GM19395 (cell line): ENCODE data around the gene PIWIL1.

Source experiments
- ATAC-seq: cut with Tn5 transposase; IDR thresholded peaks from one replicate; pipeline ENCODE4 v1.9.1; 2021; ENCODE audit warnings: mild to moderate bottlenecking, moderate library complexity; ENCODE audit not compliant: unreplicated experiment

PIWIL1 gene

DNA sequence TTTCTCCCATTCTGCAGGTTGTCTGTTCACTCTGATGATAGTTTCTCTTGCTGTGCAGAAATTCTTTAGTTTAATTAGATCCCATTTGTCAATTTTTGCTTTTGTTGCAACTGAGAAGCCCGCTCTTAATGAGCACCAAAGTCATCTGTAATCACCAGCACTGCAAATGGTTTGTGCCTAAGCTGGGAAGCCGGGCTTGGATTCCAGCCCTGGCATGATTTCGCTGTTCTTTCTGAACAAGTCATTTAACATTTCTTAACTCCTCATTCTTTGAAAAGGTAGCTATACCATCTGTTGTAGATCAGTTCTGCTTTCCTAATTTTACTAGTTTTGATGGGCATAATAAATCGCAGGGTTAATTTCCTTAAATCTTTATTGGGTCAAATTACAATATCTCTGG lies 32.1 kb downstream of the PIWIL1 start:
- no peak for ATAC-seq

DNA sequence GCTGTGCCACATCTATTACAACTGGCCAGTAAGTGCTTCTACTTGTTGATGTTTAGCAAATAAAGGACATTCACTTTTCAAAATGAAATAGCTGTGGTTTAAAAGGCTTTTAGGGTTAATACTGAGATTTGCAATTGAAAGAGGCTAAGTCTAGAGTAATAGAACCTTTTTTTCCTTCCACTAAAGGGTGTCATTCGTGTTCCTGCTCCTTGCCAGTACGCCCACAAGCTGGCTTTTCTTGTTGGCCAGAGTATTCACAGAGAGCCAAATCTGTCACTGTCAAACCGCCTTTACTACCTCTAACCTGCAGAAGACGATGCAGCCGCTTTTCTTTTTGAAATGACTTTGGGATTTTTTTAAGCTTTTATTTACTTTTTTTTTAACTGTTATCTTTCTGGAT lies 33.6 kb downstream of the PIWIL1 start:
- no peak for ATAC-seq

DNA sequence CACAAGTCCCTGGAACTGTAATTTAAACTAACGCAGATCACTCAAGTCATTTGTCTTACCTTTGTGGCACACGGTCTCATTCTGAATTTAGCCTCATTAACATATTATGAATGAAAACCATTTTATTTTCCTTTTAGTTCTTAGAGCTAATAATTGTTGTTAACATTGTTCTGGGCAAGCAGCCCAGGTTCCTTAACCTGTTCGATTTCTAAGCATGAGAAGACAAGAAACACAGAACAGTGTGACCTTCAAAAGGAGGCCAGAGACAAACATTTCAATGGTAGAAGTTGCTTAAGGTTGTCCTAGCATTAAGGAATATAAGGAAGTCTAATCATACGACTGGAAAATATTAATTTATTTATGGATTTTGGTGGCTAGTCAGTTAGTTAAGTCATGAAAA lies 35.2 kb downstream of the PIWIL1 start:
- ATAC-seq: no peak

DNA sequence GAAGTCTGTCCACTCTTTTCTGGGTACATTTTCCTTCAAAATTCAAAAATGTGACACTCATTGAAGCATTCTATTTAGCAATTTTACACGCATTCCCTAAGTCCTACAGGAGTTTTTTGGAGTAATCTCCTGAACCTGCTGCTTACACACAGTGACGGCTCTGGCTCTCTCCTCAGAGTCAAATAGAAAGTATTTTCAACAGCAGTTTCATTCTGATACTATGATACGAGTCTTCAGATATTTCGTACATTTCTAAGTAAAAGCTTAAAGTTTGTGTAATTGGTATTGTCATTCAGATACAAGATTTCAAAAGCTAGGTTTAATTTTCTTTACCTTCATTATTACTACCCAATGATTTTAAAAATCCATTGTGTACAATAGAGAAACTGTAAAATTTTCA lies 36.4 kb downstream of the PIWIL1 start:
- ATAC-seq: no peak

DNA sequence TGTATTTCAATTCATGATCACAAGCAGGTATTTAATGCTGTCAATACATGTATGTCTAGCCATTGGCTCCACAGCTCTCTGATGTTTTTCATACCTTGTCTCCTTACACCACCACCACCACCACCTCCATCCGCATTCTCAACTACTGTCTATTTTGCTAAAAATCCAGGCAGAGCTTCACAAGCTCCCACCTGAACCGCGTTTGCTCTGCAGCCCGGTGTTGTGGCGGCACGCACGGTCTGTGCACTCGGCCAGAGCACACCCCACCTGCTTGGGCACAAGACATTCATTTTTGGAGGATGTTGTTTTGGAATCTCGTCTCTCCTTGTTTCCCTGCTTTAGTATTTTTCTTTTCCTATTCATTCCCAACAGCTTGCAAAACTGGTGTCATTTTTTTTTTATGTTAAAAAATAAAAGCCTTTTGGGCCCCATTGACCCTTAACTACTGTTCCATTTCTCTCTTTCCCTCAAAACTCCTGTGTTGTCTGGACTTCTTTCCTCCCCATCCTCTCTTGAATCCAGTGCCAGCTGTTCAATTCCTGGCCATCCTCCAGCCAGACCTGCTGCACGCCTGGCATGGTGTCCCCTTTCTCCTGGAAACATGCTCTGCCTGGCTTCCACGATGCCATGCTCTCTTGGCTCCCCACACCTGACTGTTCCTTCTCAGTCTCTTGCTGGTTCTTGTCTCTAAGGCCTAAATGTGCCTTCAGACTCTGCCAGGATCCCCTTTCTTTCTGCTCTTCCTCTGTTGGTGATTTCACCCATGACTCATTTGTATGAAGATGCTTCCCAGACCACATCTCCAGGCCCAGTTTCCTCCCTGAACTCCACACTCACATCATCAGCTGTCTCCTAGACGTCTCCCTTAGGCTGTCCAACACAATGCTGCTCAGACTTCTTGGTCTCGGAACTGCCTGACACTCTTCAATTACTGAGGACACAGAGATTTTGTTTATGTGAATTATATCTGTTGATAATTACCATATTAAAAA lies 37.9 kb downstream of the PIWIL1 start:
- ATAC-seq: no peak

DNA sequence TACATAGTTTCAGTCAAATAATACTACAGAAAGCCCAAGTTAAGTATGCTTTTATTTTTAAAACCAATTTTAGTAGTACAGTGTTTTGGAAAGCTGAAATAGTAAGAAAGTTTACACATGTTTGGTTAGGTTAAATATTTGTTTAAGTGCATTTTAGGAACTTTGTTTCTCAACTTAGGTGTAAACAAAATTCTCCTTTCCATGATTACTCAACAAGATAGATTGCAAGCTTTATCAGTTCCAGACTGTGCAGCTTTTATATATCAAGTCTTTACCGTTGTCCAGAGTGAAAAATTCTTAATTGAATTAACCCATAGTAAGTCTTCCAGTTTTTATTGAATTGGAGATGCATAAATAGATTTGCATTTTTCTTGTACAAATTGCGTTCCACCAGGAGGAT lies 45.1 kb downstream of the PIWIL1 start:
- no peak for ATAC-seq

DNA sequence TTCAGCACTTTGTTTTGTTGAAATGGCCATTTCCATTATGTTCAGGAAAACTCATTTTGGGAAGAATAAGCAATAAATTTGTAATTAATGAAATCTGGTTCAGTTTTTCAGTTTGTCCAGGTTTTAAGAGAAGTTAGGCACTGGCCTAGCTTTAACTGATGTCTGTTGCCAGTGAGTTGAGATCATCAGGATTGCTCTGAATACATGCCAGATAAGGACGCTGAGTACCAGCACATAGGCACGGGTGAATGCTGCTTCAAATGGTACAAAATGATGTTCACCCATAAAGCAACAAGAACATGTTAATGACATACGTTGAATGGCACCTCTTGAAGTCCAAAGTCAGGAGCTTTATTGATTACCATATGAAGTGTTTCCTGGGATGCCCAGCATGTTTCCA lies 46.5 kb downstream of the PIWIL1 start:
- ATAC-seq: no peak

DNA sequence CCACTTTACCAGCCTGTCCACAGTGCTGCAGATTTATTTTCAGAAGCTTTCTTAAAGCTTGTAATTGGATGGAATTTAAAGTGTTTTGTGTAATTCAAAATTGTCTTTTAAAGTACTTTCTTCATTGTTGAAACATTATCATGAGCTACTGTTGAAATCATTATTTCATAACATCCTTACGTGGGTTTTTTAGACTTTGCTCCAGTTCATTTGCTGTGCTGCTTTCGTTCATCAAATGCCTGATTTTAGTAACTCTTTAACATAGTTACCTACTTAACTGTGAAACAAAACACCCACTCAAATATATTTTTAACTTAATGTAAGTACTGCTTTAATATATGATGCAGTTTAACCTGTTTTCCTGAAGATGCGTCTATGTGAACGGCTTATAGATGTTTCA lies 47.5 kb downstream of the PIWIL1 start:
- ATAC-seq: no peak

DNA sequence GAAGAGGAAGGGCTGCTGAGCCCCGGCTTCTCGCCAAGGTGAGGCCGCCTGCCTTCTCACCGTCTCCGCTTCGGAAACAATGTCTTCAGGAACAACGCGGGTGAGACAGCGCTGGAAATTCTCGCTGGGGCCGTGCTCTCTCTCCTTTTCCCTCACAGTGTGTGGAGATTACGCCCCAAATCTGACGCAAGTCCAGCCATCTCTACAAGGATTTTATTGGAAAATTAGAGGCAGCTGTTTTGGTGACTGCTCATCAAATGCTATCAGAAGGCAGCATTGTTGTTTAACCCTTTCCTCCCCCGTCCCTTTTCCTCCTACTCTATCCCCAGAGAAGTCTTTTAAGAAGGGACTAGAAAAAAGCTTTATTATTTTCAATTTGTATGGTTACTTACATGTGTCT lies 53.5 kb downstream of the PIWIL1 start:
- no peak for ATAC-seq

DNA sequence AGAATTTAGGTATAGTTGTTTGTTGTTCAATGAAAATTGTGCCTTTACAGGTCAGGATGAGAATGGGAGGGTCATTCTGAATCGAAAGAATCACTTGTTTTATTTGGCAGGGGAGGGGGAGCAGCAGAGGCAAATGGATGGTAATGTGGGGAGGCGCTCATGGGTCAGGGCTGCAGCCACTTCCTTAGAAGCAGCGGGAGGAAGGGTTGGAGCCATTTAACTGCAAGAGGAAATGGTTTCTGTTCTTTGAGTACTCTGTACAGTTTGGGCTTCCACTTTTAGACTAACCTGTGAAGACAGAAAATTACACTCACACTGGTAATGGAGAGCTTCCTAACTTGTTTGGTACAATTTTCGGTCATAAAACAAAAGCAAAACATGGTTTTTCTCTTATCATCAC lies 57.2 kb downstream of the PIWIL1 start:
- no peak for ATAC-seq

DNA sequence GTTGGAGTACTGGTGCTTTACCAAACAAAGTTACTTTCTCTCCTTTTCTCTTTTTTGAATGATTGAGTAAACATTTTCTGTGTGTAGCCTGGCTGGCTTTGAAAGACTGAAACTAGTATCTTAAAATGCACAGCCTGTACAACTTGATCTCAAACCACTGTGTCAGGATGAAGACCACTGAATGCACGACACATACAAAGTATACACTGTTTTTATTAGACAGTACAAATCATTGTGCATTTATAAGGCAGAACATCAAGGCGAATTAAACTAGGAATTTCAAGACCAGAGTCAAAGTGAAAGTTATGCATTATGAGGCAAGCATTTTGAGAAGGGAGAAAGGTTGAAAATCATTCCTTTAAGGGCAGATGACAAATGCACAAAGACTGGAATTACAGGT lies 59.0 kb downstream of the PIWIL1 start:
- ATAC-seq: no peak

DNA sequence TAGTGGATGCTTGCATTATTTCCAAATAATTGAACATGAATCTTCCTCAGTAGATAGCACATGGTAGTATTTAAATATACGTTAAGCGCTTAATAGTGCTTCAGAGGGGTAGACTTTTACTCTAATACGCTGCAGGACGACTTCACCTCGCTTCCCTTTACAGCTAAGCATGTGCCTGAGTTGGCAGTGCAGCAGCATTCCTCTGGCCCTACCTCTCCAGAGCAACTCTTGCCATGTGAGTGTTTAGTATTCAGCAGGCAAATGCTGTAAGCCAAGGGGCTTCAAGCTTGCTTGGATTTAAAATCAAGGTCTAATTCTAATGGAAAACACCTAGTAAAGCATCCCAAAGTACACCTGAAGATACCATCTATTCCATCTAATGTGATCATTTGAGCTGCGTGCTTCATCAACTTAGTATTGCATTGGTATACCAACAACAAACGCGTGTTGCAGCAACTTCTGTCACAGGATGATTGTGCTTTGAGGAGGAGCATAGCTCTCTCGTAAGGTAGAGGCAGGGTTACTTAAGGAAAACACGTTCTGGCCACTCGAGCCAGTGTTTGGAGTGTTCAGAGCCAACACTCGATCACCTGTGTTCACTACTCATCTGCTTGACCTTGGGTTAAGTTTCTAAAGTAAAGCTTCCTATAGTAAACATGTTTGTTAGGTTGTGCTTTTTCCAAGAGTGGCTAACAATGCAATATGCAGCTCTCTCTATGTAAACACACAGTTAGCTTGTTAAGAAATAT lies 60.6 kb downstream of the PIWIL1 start:
- no peak for ATAC-seq

DNA sequence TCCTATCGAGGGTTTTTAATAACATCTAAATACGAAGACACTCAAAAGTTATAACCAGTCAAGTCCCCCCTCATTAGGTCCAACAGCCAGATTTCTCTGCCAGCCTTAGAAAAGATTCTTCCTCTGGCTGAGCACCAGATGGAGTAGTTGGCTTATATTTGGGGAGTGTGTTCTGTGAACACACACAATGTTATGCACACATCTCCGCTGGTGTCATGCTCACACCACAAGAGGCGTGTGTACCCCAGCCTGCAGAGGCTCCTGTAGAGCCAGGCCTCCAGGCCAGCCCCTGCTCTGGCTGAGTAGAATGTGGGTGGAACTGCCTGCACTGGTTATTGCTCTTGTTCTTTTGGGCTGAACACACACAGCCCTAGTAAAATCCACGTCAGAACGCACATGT lies 64.0 kb downstream of the PIWIL1 start:
- no peak for ATAC-seq

DNA sequence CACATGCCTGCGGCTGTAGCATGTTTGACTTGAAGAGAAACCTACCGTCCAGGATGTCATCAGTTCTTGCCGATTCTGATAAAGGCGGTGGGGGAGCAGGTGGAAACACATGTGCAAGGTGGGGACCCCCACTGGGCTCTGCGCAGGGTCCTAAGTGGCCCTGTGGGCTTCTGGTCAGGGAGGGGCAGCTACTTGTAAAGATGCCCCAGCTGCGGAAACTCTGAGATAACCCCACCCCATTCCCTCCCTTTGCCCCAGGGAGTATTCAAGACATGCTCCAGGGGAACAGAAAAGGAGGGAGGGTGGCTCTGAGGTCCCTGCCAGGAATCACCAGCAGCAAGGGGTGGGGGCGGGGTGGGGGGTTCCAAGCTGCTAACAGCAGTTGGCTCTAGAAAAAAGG lies 67.6 kb downstream of the PIWIL1 start:
- ATAC-seq: no peak

DNA sequence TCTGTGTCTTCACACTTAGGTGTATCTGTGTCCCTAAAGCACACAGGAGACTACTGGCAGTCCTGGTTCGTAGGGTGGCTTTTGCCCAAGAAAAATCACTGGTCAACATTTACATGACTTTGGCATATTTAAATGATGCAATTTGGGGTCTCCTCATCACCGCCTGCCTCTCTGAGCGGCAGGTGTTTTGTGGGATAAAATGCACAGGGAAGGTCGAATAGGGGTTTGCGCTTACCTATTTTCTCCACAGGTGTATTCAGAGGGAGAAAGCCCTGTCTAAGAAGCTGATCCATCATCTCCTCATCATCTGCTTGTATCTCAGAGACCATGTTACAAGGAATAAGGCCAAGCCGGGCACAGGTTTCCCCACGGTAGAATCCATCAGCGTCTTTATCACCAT lies 74.7 kb downstream of the PIWIL1 start:
- no peak for ATAC-seq

DNA sequence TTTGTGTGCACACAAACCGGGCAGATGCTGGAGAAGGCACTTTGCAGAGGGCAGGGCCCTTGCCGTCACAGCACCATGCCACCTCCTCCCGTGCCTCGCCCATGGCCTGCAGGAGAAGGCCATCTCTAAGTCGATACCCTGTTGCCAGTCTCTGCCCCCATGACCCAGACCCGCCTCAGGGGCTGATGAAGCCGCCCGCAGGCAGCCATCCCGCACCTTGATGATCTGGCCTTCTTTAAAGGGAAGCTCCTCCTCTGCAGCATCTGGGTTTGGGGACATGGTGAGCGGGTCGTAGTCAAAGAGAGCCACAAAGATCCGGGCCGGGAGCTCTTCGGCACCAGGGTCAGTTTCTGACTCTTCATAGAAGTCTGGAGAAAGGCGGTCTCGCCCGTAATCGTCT lies 76.2 kb downstream of the PIWIL1 start:
- no peak for ATAC-seq

DNA sequence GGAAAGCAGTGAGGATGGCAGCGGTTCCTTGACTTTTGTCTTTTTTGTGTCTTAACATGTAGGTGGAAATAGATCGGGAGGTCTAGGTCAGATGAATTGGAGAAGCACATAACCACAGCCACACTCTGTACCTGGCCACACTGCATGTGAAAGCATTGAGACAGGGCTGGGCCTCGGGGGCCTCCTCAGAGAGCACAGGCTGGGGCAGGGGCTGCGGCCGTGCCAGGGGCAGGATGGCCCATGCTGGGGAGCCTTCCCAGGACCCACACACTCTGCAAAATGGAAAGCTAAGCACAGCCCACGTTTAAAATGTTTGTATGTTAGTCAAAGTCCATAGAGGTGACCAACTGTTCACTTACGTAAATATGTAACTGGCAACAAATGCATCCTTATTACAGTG lies 76.7 kb downstream of the PIWIL1 start:
- ATAC-seq: no peak

DNA sequence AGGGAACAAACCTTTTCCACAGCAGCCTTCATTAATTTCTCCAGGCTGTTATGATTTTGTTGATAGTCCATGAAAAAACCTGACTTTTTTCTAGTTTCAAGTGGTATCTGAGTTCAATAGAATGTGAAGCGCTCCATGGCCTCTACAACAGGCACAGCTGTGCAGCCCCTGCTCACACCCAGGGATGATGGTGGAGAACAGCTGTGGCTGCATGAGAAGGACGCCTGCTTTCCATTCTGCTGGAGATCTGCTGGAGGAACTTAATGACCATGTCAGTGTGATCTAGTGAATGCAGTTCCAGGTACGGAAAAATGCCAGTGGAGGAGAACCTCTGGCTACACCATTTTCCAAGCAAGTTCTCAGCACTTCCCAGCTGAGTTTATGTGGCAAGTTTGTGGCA lies 80.6 kb downstream of the PIWIL1 start:
- ATAC-seq: no peak

DNA sequence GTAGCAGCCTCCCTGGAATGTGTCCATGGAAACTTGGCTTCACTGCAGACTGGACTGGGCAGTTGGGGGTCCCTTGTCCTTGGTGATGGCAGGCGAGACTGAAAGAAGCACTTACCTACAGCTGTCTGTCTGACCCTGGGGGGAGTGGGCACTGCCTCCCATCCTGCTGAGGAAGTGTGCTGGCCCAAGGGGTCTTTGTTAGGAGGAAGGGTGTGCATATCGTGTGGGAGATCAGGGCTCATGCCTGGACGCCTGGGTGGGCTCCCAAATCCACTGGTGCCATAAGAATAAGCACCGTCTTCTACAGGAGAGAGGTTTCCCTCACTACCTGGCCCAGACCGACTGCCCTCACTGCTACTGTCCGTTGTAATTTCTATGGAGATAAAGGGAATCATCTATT lies 81.4 kb downstream of the PIWIL1 start:
- ATAC-seq: no peak

DNA sequence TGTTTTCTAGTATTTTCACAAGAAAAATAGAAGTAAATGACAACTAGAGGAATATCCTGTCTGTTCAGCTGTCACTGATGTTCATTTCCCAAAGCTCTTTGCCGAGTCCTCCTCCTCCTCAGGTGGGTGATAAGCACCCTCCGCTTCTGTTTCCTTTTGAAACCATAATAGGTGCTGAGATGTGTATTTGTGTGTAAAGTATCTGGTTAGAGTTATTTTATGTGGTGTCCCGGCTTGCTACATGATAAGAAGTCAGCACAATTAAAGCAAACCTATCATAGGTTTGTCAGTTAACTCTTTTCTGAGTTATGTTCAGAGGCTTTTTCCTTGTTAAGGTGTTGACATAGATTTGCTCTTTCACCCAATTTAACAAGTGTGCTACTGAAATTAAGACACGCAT lies 82.4 kb downstream of the PIWIL1 start:
- ATAC-seq: no peak

DNA sequence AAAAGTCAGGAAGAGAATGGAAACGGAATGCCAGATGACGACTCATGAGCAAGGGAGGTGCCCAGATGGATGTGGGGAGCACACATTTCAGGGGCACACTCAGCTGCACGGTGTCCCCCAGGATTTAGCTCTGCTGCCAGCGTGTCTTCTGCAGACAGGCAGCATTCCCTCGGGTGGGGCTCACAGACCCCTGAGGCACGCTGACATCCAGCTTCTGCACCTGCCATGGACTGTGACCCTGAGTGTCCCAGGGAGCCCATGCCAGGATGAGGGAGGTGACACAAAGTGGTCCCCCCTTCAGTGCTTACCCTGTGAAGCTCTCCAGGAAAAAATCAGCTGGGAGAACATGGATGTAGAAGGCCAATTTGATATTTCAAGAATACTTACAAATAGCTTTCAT lies 84.2 kb downstream of the PIWIL1 start:
- ATAC-seq: no peak
